Endodermal cell (in vitro differentiated cells): ENCODE data around the gene GTSF1L. TPM values are rescaled to one million over a fixed set of nuclear protein-coding genes. Genes with fewer than 3 reads are reported as not detected.

ENCODE experiments used
- DNase-seq: peaks from one replicate; pipeline ENCODE4 v3.0.0-alpha.2; 2017
- H3K27ac ChIP-seq: 2 replicates; pipeline ENCODE4 v1.5.1; 2013; ENCODE audit warnings: mild to moderate bottlenecking, low read depth, low read length, moderate library complexity
- H3K27me3 ChIP-seq: 2 replicates; pipeline ENCODE4 v1.6.1; 2013; ENCODE audit warnings: mild to moderate bottlenecking, low read length, moderate library complexity; ENCODE audit not compliant: insufficient read depth, control insufficient read depth, poor library complexity, severe bottlenecking
- H3K36me3 ChIP-seq: 2 replicates; pipeline ENCODE4 v1.7.0; 2013; ENCODE audit warnings: mild to moderate bottlenecking, low read length, moderate library complexity; ENCODE audit not compliant: control insufficient read depth, insufficient read depth
- H3K4me1 ChIP-seq: one replicate; pipeline ENCODE4 v1.7.0; 2013; ENCODE audit warnings: low read length; ENCODE audit not compliant: control insufficient read depth, insufficient read depth
- H3K4me3 ChIP-seq: 2 replicates; pipeline ENCODE4 v1.5.1; 2013; ENCODE audit warnings: mild to moderate bottlenecking, low read length, moderate library complexity
- H3K9ac ChIP-seq: 2 replicates; pipeline ENCODE4 v1.6.1; 2013; ENCODE audit warnings: mild to moderate bottlenecking, low read length, moderate library complexity; ENCODE audit not compliant: poor library complexity, severe bottlenecking; ENCODE audit errors: extremely low read depth
- H3K9me3 ChIP-seq: 2 replicates; pipeline ENCODE4 v1.6.1; 2013; ENCODE audit warnings: mild to moderate bottlenecking, low read length, moderate library complexity; ENCODE audit not compliant: control insufficient read depth
- H3K27ac Mint-ChIP-seq: 2 replicates; pipeline ENCODE4 v1.8.0; 2020; ENCODE audit warnings: mixed read lengths
- H3K27me3 Mint-ChIP-seq: 2 replicates; pipeline ENCODE4 v1.8.0; 2021; ENCODE audit warnings: mild to moderate bottlenecking, mixed read lengths; ENCODE audit not compliant: insufficient read depth
- H3K36me3 Mint-ChIP-seq: 2 replicates; pipeline ENCODE4 v1.8.0; 2020; ENCODE audit warnings: low read depth, mixed read lengths
- H3K4me1 Mint-ChIP-seq: 2 replicates; pipeline ENCODE4 v1.8.0; 2020; ENCODE audit warnings: mixed read lengths
- H3K4me3 Mint-ChIP-seq: 2 replicates; pipeline ENCODE4 v1.8.0; 2020; ENCODE audit warnings: mild to moderate bottlenecking, moderate library complexity, mixed read lengths
- H3K9me3 Mint-ChIP-seq: 2 replicates; pipeline ENCODE4 v1.8.0; 2020; ENCODE audit warnings: mild to moderate bottlenecking, mixed read lengths
- CTCF ChIP-seq: fragments of 200-600 bp; sonication (generic); conservative IDR thresholded peaks from 2 replicates; pipeline ENCODE4 v1.5.0; 2021; ENCODE audit warnings: antibody characterized with exemption, mild to moderate bottlenecking
- WGBS, 2 experiments: methylation state at CpG; one replicate each; pipeline versions ENCODE4 v1.1.5 to v1.1.7; 2013; ENCODE audit warnings: missing lambda C conversion rate in 2 of 2, mixed read lengths in 1 of 2; ENCODE audit not compliant: insufficient coverage in 1 of 2, insufficient read length in 1 of 2; 5-methylcytosine and 5-hydroxymethylcytosine counted together
- total RNA-seq, 2 donors: library from RNA; stranded (reverse); fragmentation: NEBNext Ultra II Directional in 1 of 2; extraction: Animal tissue kit (Norgen Biotek cat#: 25700) in 1 of 2; gene quantifications; 2 replicates in 1 of 2; 3 replicates in 1 of 2; pipeline ENCODE4 v1.2.1, GENCODE V29; 2021

Gene GTSF1L
- total RNA-seq, 2 donors from 2014 or later, result not detected

- peaks cover 39% of the 10 kb centered on the region for H3K36me3 Mint-ChIP-seq
- Histone ChIP-seq H3K36me3 (peaks cover 26% of the 10 kb centered on the region), H3K27me3 (no peaks in the 10 kb centered on the region), H3K9ac (no peak overlapping the region), H3K4me3 (no peak overlapping the region), H3K4me1 (peaks cover 4% of the 10 kb centered on the region), H3K27ac (no peak overlapping the region), H3K9me3 (peaks cover 5% of the 10 kb centered on the region)
- peaks cover 4% of the 10 kb centered on the region for H3K9me3 Mint-ChIP-seq
- H3K4me3 Mint-ChIP-seq, result no peak overlapping the region
- no peak overlapping the region for H3K27ac Mint-ChIP-seq
- no peak for TF ChIP-seq CTCF
- no peaks in the 10 kb centered on the region for H3K27me3 Mint-ChIP-seq
- 97 to 100% methylated on average over 3 to 4 of the region's 4 CpGs for WGBS, 2 experiments
- DNase-seq, result no peak
- H3K4me1 Mint-ChIP-seq, result peaks cover 5% of the 10 kb centered on the region
Measured at GRCh38 chr20:43717616-43717995, 9.2 kb downstream of the GTSF1L start.

GRCh38 chr20:43716757-43717615 lies 9.8 kb downstream of the GTSF1L start:
- Mint-ChIP-seq H3K4me3 (no peak overlapping the region), H3K27me3 (no peaks in the 10 kb centered on the region), H3K27ac (no peak overlapping the region), H3K4me1 (peaks cover 3% of the 10 kb centered on the region), H3K9me3 (peaks cover 4% of the 10 kb centered on the region), H3K36me3 (peaks cover 45% of the 10 kb centered on the region)
- WGBS, 2 experiments, result 94 to 96% methylated on average over 8 to 12 of the region's 12 CpGs
- H3K4me1 ChIP-seq, result peaks cover 4% of the 10 kb centered on the region
- no peak overlapping the region for H3K4me3 ChIP-seq
- no peak overlapping the region for H3K27ac ChIP-seq
- H3K9ac ChIP-seq, result no peak overlapping the region
- H3K27me3 ChIP-seq, result no peaks in the 10 kb centered on the region
- H3K36me3 ChIP-seq, result peaks cover 28% of the 10 kb centered on the region
- no peak for DNase-seq
- peaks cover 5% of the 10 kb centered on the region for H3K9me3 ChIP-seq
- no peak for TF ChIP-seq CTCF

GRCh38 chr20:43716123-43716522 lies 10.7 kb downstream of the GTSF1L start:
- peaks cover 34% of the 10 kb centered on the region for H3K36me3 ChIP-seq
- no peak overlapping the region for H3K27ac ChIP-seq
- H3K27me3 Mint-ChIP-seq, result no peaks in the 10 kb centered on the region
- peaks cover under 1% of the 10 kb centered on the region for H3K4me1 ChIP-seq
- 90 to 91% methylated on average over 2 to 4 of the region's 4 CpGs for WGBS, 2 experiments
- no peak overlapping the region for H3K9ac ChIP-seq
- H3K27ac Mint-ChIP-seq, result no peak overlapping the region
- peaks cover 4% of the 10 kb centered on the region for H3K9me3 Mint-ChIP-seq
- no peak for TF ChIP-seq CTCF
- no peak overlapping the region for H3K4me3 ChIP-seq
- H3K9me3 ChIP-seq, result peaks cover 5% of the 10 kb centered on the region
- H3K4me1 Mint-ChIP-seq, result peaks cover 2% of the 10 kb centered on the region
- H3K36me3 Mint-ChIP-seq, result peaks cover 53% of the 10 kb centered on the region
- no peaks in the 10 kb centered on the region for H3K27me3 ChIP-seq
- H3K4me3 Mint-ChIP-seq, result no peak overlapping the region
- DNase-seq, result no peak
